Ovary (tissue), 9 donors: ENCODE measurements around the gene LBX1. TPM values are rescaled to one million over a fixed set of nuclear protein-coding genes. Genes with fewer than 3 reads are reported as not detected.

ENCODE experiments used
- DNase-seq, 5 donors: peaks; one replicate each; pipeline ENCODE4 v3.0.0-alpha.2; 2019 to 2020
- H3K27ac ChIP-seq, 2 donors: fragments of 200-600 bp; one replicate each; pipeline versions ENCODE4 v1.5.1 to v1.8.0; 2019 to 2022
- H3K27me3 ChIP-seq: fragments of 200-600 bp; one replicate; pipeline ENCODE4 v1.8.0; 2022
- H3K36me3 ChIP-seq: fragments of 200-600 bp; sonication (generic); one replicate; pipeline ENCODE4 v1.5.1; 2019
- H3K4me1 ChIP-seq: one replicate; pipeline ENCODE4 v1.8.1; 2013; ENCODE audit warnings: mild to moderate bottlenecking, moderate library complexity; ENCODE audit not compliant: insufficient read depth
- H3K4me3 ChIP-seq: fragments of 200-600 bp; sonication (generic); one replicate; pipeline ENCODE4 v1.5.1; 2017
- H3K9me3 ChIP-seq, 2 donors: fragments of 200-600 bp in 1 of 2; sonication (generic) in 1 of 2; one replicate each; pipeline versions ENCODE4 v1.5.1 to v1.8.1; 2013 to 2019; ENCODE audit warnings: mild to moderate bottlenecking in 1 of 2, moderate library complexity in 1 of 2
- CTCF ChIP-seq, 3 donors: fragments of 450-650 bp in 2 of 3; fragments of 200-600 bp in 1 of 3; IDR thresholded peaks; one replicate each; pipeline versions ENCODE4 v1.5.1 to v1.8.0; 2016 to 2022; ENCODE audit warnings: antibody characterized with exemption in 3 of 3, mild to moderate bottlenecking in 1 of 3
- EP300 ChIP-seq: sonication (generic); formaldehyde crosslinking; IDR thresholded peaks from one replicate; pipeline ENCODE4 v1.6.1; 2017; ENCODE audit warnings: antibody characterized with exemption
- POLR2A ChIP-seq: fragments of 450-650 bp; IDR thresholded peaks from one replicate; pipeline ENCODE4 v1.6.1; 2017; ENCODE audit warnings: antibody characterized with exemption, mild to moderate bottlenecking, moderate library complexity
- WGBS, 3 donors: extraction: QIAGEN DNeasy Blood & Tissue Kit in 1 of 3; methylation state at CpG; one replicate each; pipeline versions ENCODE4 v1.1.5 to v1.1.7; 2013 to 2017; 5-methylcytosine and 5-hydroxymethylcytosine counted together
- intact Hi-C, 4 donors: fragments of 100-400 bp; cut with DNase I; formaldehyde crosslinking; loops; one replicate each; pipeline versions ENCODE4 v1.11.0 to v1.15.1; 2022 to 2023
- polyA plus RNA-seq, 2 donors: library from polyadenylated mRNA; stranded (reverse); fragments of 200-250 nt in 1 of 2; fragments of 350-450 nt in 1 of 2; fragmentation: Illumina TruSeq in 1 of 2; extraction: RNeasy Lipid Tissue Mini Kit (QIAGEN cat#74804) in 1 of 2; gene quantifications; one replicate each; pipeline ENCODE4 v1.2.3, GENCODE V29; 2013 to 2014
- total RNA-seq, 7 donors: library from RNA; depleted of rRNA in 2 of 7; stranded (reverse); fragments of >200 nt in 2 of 7; fragmentation: NEBNext Ultra II Directional in 3 of 7; extraction: Animal tissue kit (Norgen Biotek cat#: 25700) in 3 of 7; gene quantifications; one replicate each; pipeline versions ENCODE4 v1.1.0 to v1.2.4, GENCODE V29; 2016 to 2023
- donor health status: DM: no; HTN: no; CAD: no; lungs with moderate emphysema.
- donor health status: DM: no; HTN: no; CAD: no.
- donor health status: Bipolar disorder and iron deficiency.
- donor health status: DM: yes; HTN: yes; CAD: no.
- donor health status: DM: no; HTN: no; CAD: no.
- donor health status: DM: yes; HTN: yes; CAD: no.

The LBX1 gene
- total and polyA plus RNA-seq, 9 donors: not detected

GRCh38 chr10:101241840-101242707, 12.8 kb upstream of the LBX1 start:
- H3K4me3 ChIP-seq: no peak overlapping the region

GRCh38 chr10:101238732-101239105, 9.5 kb upstream of the LBX1 start:
- Histone ChIP-seq H3K36me3 (no peaks in the 10 kb centered on the region), H3K27ac (no peak overlapping the region), H3K4me1 (no peaks in the 10 kb centered on the region), H3K4me3 (no peak overlapping the region), H3K27me3 (peaks cover 2% of the 10 kb centered on the region), H3K9me3 (peaks cover 0 to 9% of the 10 kb centered on the region in 2 donors)
- 19 to 39% (median 26%) methylated on average over 24 of the region's 24 CpGs for WGBS, 3 donors
- DNase-seq: no peak
- TF ChIP-seq CTCF (IDR thresholded peaks at IDR 0.05) (no peak), POLR2A (no peak), EP300 (no peak)
- intact Hi-C loops: no loop called here

More at GRCh38 chr10:101241840-101242707, 12.8 kb upstream of the LBX1 start:
- H3K27me3 ChIP-seq: no peaks in the 10 kb centered on the region
- H3K4me1 ChIP-seq: no peaks in the 10 kb centered on the region
- no peak for DNase-seq
- intact Hi-C loops: no loop called here
- no peak overlapping the region for H3K27ac ChIP-seq
- no peaks in the 10 kb centered on the region for H3K36me3 ChIP-seq
- WGBS, 3 donors: 82 to 89% (median 84%) methylated on average over 17 to 21 of the region's 21 CpGs
- TF ChIP-seq EP300 (no peak), POLR2A (no peak), CTCF (IDR thresholded peaks at IDR 0.05) (no peak)
- H3K9me3 ChIP-seq: peaks cover 0 to 2% of the 10 kb centered on the region in 2 donors

GRCh38 chr10:101237982-101238731, 8.9 kb upstream of the LBX1 start:
- intact Hi-C loops: no loop called here
- 18 to 20% (median 19%) methylated on average over 31 of the region's 31 CpGs for WGBS, 3 donors
- Histone ChIP-seq H3K9me3 (peaks cover 0 to 9% of the 10 kb centered on the region in 2 donors), H3K36me3 (no peaks in the 10 kb centered on the region), H3K4me3 (no peak overlapping the region), H3K27ac (no peak overlapping the region), H3K4me1 (no peaks in the 10 kb centered on the region), H3K27me3 (peaks cover 2% of the 10 kb centered on the region)
- no peak for DNase-seq
- TF ChIP-seq POLR2A: no peak
- no peak for TF ChIP-seq CTCF (IDR thresholded peaks at IDR 0.05)
- TF ChIP-seq EP300: no peak

GRCh38 chr10:101237081-101237981, 8.1 kb upstream of the LBX1 start:
- Histone ChIP-seq H3K27me3 (peaks cover 2% of the 10 kb centered on the region), H3K9me3 (peaks cover 0 to 9% of the 10 kb centered on the region in 2 donors), H3K36me3 (no peaks in the 10 kb centered on the region), H3K4me3 (no peak overlapping the region), H3K4me1 (no peaks in the 10 kb centered on the region), H3K27ac (no peak overlapping the region)
- 10 to 11% (median 10%) methylated on average over 38 of the region's 38 CpGs for WGBS, 3 donors
- TF ChIP-seq CTCF (IDR thresholded peaks at IDR 0.05): no peak
- TF ChIP-seq POLR2A: no peak
- no peak for TF ChIP-seq EP300
- intact Hi-C loops: no loop called here
- DNase-seq: no peak
